IMR-90 (cell line): Measurements from ENCODE around the gene BTNL8. TPM values are rescaled to one million over a fixed set of nuclear protein-coding genes. Genes with fewer than 3 reads are reported as not detected.

Source experiments
- ATAC-seq: fragments of 200-7000 bp; cut with Tn5 transposase; 2 replicates; pipeline ENCODE4 v1.9.1; 2020; ENCODE audit warnings: low read depth, mild to moderate bottlenecking, moderate library complexity
- BruUV-seq: library from RNA; stranded (reverse); fragments of 400-500 nt; replicated peaks from 2 replicates; lab custom pipeline; 2021; lab: Mats Ljungman, UMichigan
- CTCF ChIA-PET: fragments of 300-600 bp; formaldehyde crosslinking; extraction: SDS; loops from one replicate; lab custom pipeline; 2021; ENCODE audit warnings: antibody characterized with exemption; lab: Yijun Ruan, JAX
- POLR2A ChIA-PET: fragments of 300-600 bp; sonication (Branson Sonifier 250); formaldehyde crosslinking; loops from one replicate; lab custom pipeline; 2022; ENCODE audit warnings: antibody characterized with exemption; ENCODE audit not compliant: unreplicated experiment; lab: Charles Lee
- DNase-seq: peaks from one replicate; pipeline ENCODE4 v3.0.0; 2013
- H2AFZ ChIP-seq: replicated peaks from 2 replicates; pipeline ENCODE3; 2013; ENCODE audit warnings: low read length, mild to moderate bottlenecking; ENCODE audit not compliant: poor library complexity
- H2AK5ac ChIP-seq: 2 replicates; pipeline ENCODE4 v1.6.1; 2013; ENCODE audit warnings: low read depth, low read length, inconsistent platforms
- H2AK9ac ChIP-seq: replicated peaks from 2 replicates; pipeline ENCODE3; 2013; ENCODE audit warnings: mild to moderate bottlenecking, low read depth, low read length, moderate library complexity; ENCODE audit not compliant: poor library complexity
- H2BK120ac ChIP-seq: 2 replicates; pipeline ENCODE4 v1.6.1; 2013; ENCODE audit warnings: low read depth, low read length, inconsistent platforms
- H2BK15ac ChIP-seq: 3 replicates; pipeline ENCODE4 v1.6.1; 2013; ENCODE audit warnings: low read depth, low read length, inconsistent platforms
- H2BK20ac ChIP-seq: 2 replicates; pipeline ENCODE4 v1.6.1; 2013; ENCODE audit warnings: low read depth, mild to moderate bottlenecking, inconsistent platforms, low read length, moderate library complexity
- H2BK5ac ChIP-seq: 2 replicates; pipeline ENCODE4 v1.6.1; 2013; ENCODE audit warnings: mild to moderate bottlenecking, low read depth, low read length, inconsistent platforms; ENCODE audit not compliant: poor library complexity, severe bottlenecking
- H3K14ac ChIP-seq: replicated peaks from 2 replicates; pipeline ENCODE4 v1.6.1; 2013; ENCODE audit warnings: low read depth, low read length, inconsistent platforms
- H3K18ac ChIP-seq: 2 replicates; pipeline ENCODE4 v1.6.1; 2013; ENCODE audit warnings: low read depth, low read length, control low read depth
- H3K23ac ChIP-seq: 2 replicates; pipeline ENCODE4 v1.6.1; 2013; ENCODE audit warnings: low read depth, low read length, inconsistent platforms
- H3K27ac ChIP-seq: 2 replicates; pipeline ENCODE4 v1.5.1; 2013; ENCODE audit warnings: mild to moderate bottlenecking, control low read depth, low read length; ENCODE audit not compliant: insufficient read depth
- H3K27me3 ChIP-seq: 2 replicates; pipeline ENCODE4 v1.6.1; 2013; ENCODE audit warnings: low read length; ENCODE audit not compliant: control insufficient read depth, insufficient read depth
- H3K36me3 ChIP-seq: 2 replicates; pipeline ENCODE4 v1.6.1; 2013; ENCODE audit warnings: low read length, mixed read lengths; ENCODE audit not compliant: control insufficient read depth, insufficient read depth
- H3K4ac ChIP-seq: 2 replicates; pipeline ENCODE4 v1.6.1; 2013; ENCODE audit warnings: low read depth, low read length, inconsistent platforms
- H3K4me1 ChIP-seq: 2 replicates; pipeline ENCODE4 v1.6.1; 2013; ENCODE audit warnings: low read length, mixed read lengths; ENCODE audit not compliant: control insufficient read depth, insufficient read depth
- H3K4me2 ChIP-seq: 2 replicates; pipeline ENCODE4 v1.6.1; 2013; ENCODE audit warnings: low read depth, mild to moderate bottlenecking, control low read depth, low read length, moderate library complexity
- H3K4me3 ChIP-seq: 2 replicates; pipeline ENCODE4 v1.5.1; 2013; ENCODE audit warnings: low read depth, mild to moderate bottlenecking, control low read depth, low read length, moderate library complexity; ENCODE audit not compliant: insufficient read depth
- H3K56ac ChIP-seq: 2 replicates; pipeline ENCODE4 v1.6.1; 2013; ENCODE audit warnings: low read length, inconsistent platforms; ENCODE audit not compliant: insufficient read depth; ENCODE audit errors: extremely low read depth
- H3K79me1 ChIP-seq, 2 experiments: 2 replicates each; pipeline ENCODE4 v1.6.1; 2013; ENCODE audit warnings: low read length in 2 of 2, inconsistent platforms in 1 of 2, low read depth in 1 of 2
- H3K9ac ChIP-seq: 2 replicates; pipeline ENCODE4 v1.6.1; 2013; ENCODE audit warnings: low read depth, low read length, control low read depth
- H3K9me1 ChIP-seq: 2 replicates; pipeline ENCODE4 v1.6.1; 2013; ENCODE audit warnings: low read length, inconsistent platforms; ENCODE audit not compliant: insufficient read depth
- H3K9me3 ChIP-seq: 2 replicates; pipeline ENCODE4 v1.6.1; 2013; ENCODE audit warnings: low read length; ENCODE audit not compliant: control insufficient read depth, insufficient read depth
- H4K20me1 ChIP-seq: 2 replicates; pipeline ENCODE4 v1.6.1; 2013; ENCODE audit warnings: low read length, inconsistent platforms; ENCODE audit not compliant: insufficient read depth
- H4K5ac ChIP-seq: 2 replicates; pipeline ENCODE4 v1.6.1; 2013; ENCODE audit warnings: mild to moderate bottlenecking, low read depth, low read length, control low read depth
- H4K8ac ChIP-seq, 2 experiments: 2 replicates each; pipeline ENCODE4 v1.6.1; 2013; ENCODE audit warnings: low read depth in 2 of 2, low read length in 2 of 2, control low read depth in 1 of 2, inconsistent platforms in 1 of 2
- H4K91ac ChIP-seq: 2 replicates; pipeline ENCODE4 v1.6.1; 2013; ENCODE audit warnings: low read depth, low read length, inconsistent platforms; ENCODE audit not compliant: insufficient read depth
- BHLHE40 ChIP-seq: fragments of 150-350 bp; IDR thresholded peaks from 2 replicates; pipeline ENCODE4 v1.6.1; 2016; ENCODE audit warnings: mild to moderate bottlenecking, low read depth, low read length
- CEBPB ChIP-seq: IDR thresholded peaks from 2 replicates; pipeline ENCODE4 v1.6.1; 2012; ENCODE audit warnings: low read depth, low read length, improper control_type of control experiment
- CHD1 ChIP-seq: IDR thresholded peaks from 2 replicates; pipeline ENCODE4 v1.6.1; 2012; ENCODE audit warnings: low read depth, low read length, improper control_type of control experiment
- CTCF ChIP-seq: conservative IDR thresholded peaks from 2 replicates; pipeline ENCODE4 v1.5.1; 2012; ENCODE audit warnings: mild to moderate bottlenecking, low read depth, low read length, improper control_type of control experiment
- ELK1 ChIP-seq: fragments of 150-350 bp; IDR thresholded peaks from 2 replicates; pipeline ENCODE4 v1.6.1; 2016; ENCODE audit warnings: low read depth, mild to moderate bottlenecking, low read length, moderate library complexity, borderline replicate concordance
- FOS ChIP-seq: fragments of 150-350 bp; IDR thresholded peaks from 2 replicates; pipeline ENCODE4 v1.6.1; 2016; ENCODE audit warnings: low read depth, low read length
- MAFK ChIP-seq: IDR thresholded peaks from 2 replicates; pipeline ENCODE4 v1.6.1; 2012; ENCODE audit warnings: low read depth, low read length, improper control_type of control experiment
- MAZ ChIP-seq: IDR thresholded peaks from 2 replicates; pipeline ENCODE4 v1.6.1; 2012; ENCODE audit warnings: low read depth, mild to moderate bottlenecking, low read length, improper control_type of control experiment, moderate library complexity, borderline replicate concordance
- MXI1 ChIP-seq: IDR thresholded peaks from 2 replicates; pipeline ENCODE4 v1.6.1; 2012; ENCODE audit warnings: low read depth, mild to moderate bottlenecking, low read length, moderate library complexity, borderline replicate concordance
- NFE2L2 ChIP-seq: fragments of 150-350 bp; IDR thresholded peaks from 2 replicates; pipeline ENCODE4 v1.6.1; 2016; ENCODE audit warnings: low read depth, mild to moderate bottlenecking, low read length
- POLR2A ChIP-seq: IDR thresholded peaks from 2 replicates; pipeline ENCODE4 v1.6.1; 2012; ENCODE audit warnings: mild to moderate bottlenecking, low read depth, low read length
- RAD21 ChIP-seq: IDR thresholded peaks from 2 replicates; pipeline ENCODE4 v1.6.1; 2012; ENCODE audit warnings: low read length, improper control_type of control experiment
- RCOR1 ChIP-seq: IDR thresholded peaks from 2 replicates; pipeline ENCODE4 v1.6.1; 2012; ENCODE audit warnings: mild to moderate bottlenecking, low read length, improper control_type of control experiment; ENCODE audit not compliant: insufficient replicate concordance
- RFX5 ChIP-seq: IDR thresholded peaks from 2 replicates; pipeline ENCODE4 v1.8.0; 2012; ENCODE audit warnings: low read depth, mild to moderate bottlenecking, low read length, moderate library complexity
- SMC3 ChIP-seq: fragments of 150-350 bp; IDR thresholded peaks from 2 replicates; pipeline ENCODE4 v1.6.1; 2016; ENCODE audit warnings: low read depth, mild to moderate bottlenecking, antibody characterized with exemption, low read length, moderate library complexity
- WGBS, 2 experiments: methylation state at CpG; one replicate each; pipeline versions ENCODE4 v1.1.5 to v1.1.7; 2013; ENCODE audit warnings: missing lambda C conversion rate in 2 of 2; ENCODE audit not compliant: insufficient read length in 1 of 2; ENCODE audit errors: extremely low coverage in 2 of 2; 5-methylcytosine and 5-hydroxymethylcytosine counted together
- dilution Hi-C: fragments of 300-500 bp; cut with HindIII; formaldehyde crosslinking; loops from one replicate; pipeline ENCODE4 v1.14.3; 2018; ENCODE audit warnings: low sequenced_read_pairs; ENCODE audit not compliant: unreplicated experiment
- in situ Hi-C: fragments of 300-500 bp; cut with MboI; formaldehyde crosslinking; loops from 3 replicates; pipeline ENCODE4 v1.14.3; 2019; ENCODE audit warnings: low sequenced_read_pairs, inconsistent platforms, mixed read lengths
- intact Hi-C: fragments of 100-400 bp; cut with micrococcal nuclease; formaldehyde crosslinking; loops from 2 replicates; pipeline ENCODE4 v1.10.0; 2022
- polyA plus RNA-seq, 3 experiments: library from polyadenylated mRNA; depleted of rRNA; stranded (reverse); fragments of >200 nt; gene quantifications; 2 replicates each; pipeline ENCODE4 v1.2.3, GENCODE V29; 2012; ENCODE audit warnings: low replicate concordance in 1 of 3
- total RNA-seq: library from RNA; depleted of rRNA; stranded (reverse); fragments of >200 nt; gene quantifications from 2 replicates; pipeline ENCODE4 v1.2.3, GENCODE V29; 2012
- TF ChIP-seq, protein P1 (sequence below): fragments of 150-350 bp; IDR thresholded peaks from 2 replicates; pipeline ENCODE4 v1.6.1; 2017; ENCODE audit warnings: mild to moderate bottlenecking, antibody characterized with exemption, low read length, low read depth

The BTNL8 gene
- total and polyA plus RNA-seq, 2 of the 4 experiments (the other 2 are of a cell fraction) = not detected

GRCh38 chr5:180901319-180902009 is 2.5 kb downstream of the BTNL8 start:
- ATAC-seq (no peak), DNase-seq (no peak)
- no peak overlapping the region for H3K4me2 ChIP-seq
- H2AFZ ChIP-seq = no peak overlapping the region
- no peaks in the 10 kb centered on the region for H4K20me1 ChIP-seq
- CTCF ChIA-PET = no interaction called here
- no peak overlapping the region for H3K9ac ChIP-seq
- H3K14ac ChIP-seq = no peak overlapping the region
- no peak overlapping the region for H2BK20ac ChIP-seq
- intact Hi-C loops (no loop called here), in situ Hi-C loops (no loop called here), dilution Hi-C loops (no loop called here)
- no peak overlapping the region for H3K18ac ChIP-seq
- H3K4me1 ChIP-seq = no peaks in the 10 kb centered on the region
- H4K91ac ChIP-seq = no peak overlapping the region
- no peak overlapping the region for H2AK9ac ChIP-seq
- H3K23ac ChIP-seq = no peak overlapping the region
- H3K36me3 ChIP-seq = no peaks in the 10 kb centered on the region
- no peaks in the 10 kb centered on the region for H3K27me3 ChIP-seq
- TF ChIP-seq, protein P1, sequence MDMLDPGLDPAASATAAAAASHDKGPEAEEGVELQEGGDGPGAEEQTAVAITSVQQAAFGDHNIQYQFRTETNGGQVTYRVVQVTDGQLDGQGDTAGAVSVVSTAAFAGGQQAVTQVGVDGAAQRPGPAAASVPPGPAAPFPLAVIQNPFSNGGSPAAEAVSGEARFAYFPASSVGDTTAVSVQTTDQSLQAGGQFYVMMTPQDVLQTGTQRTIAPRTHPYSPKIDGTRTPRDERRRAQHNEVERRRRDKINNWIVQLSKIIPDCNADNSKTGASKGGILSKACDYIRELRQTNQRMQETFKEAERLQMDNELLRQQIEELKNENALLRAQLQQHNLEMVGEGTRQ = no peak
- TF ChIP-seq CHD1 (no peak), CEBPB (no peak), RFX5 (no peak), POLR2A (no peak), MXI1 (no peak), FOS (no peak), ELK1 (no peak), BHLHE40 (no peak), CTCF (no peak), RAD21 (no peak), MAFK (no peak), NFE2L2 (no peak), MAZ (no peak), SMC3 (no peak), RCOR1 (no peak)
- H4K5ac ChIP-seq = no peak overlapping the region
- H3K27ac ChIP-seq = no peak overlapping the region
- peaks cover 5% of the 10 kb centered on the region; the same call in 1 of the 2 replicates for H3K9me3 ChIP-seq
- H3K79me1 ChIP-seq = no peaks in the 10 kb centered on the region
- POLR2A ChIA-PET = no interaction called here
- no peak overlapping the region for H3K4me3 ChIP-seq
- no peak overlapping the region for H2BK15ac ChIP-seq
- no peak overlapping the region for H2AK5ac ChIP-seq
- no peaks in the 10 kb centered on the region for H3K9me1 ChIP-seq
- WGBS, 2 experiments = 20% methylated on average over 1 of the region's 7 CpGs; no CpG with 5 or more reads in 1 of the 2 experiments
- no peak overlapping the region for H2BK120ac ChIP-seq
- H3K4ac ChIP-seq = no peak overlapping the region
- H2BK5ac ChIP-seq = no peak overlapping the region
- no TSS peak for BruUV-seq
- H4K8ac ChIP-seq = no peak overlapping the region
- H3K56ac ChIP-seq = no peak overlapping the region
